HG02938 (cell line): ENCODE data around the gene ALOX15B.

Experiments
- ATAC-seq: cut with Tn5 transposase; IDR thresholded peaks from one replicate; pipeline ENCODE4 v1.9.1; 2021; ENCODE audit warnings: mild to moderate bottlenecking, moderate library complexity; ENCODE audit not compliant: unreplicated experiment

The ALOX15B gene

DNA sequence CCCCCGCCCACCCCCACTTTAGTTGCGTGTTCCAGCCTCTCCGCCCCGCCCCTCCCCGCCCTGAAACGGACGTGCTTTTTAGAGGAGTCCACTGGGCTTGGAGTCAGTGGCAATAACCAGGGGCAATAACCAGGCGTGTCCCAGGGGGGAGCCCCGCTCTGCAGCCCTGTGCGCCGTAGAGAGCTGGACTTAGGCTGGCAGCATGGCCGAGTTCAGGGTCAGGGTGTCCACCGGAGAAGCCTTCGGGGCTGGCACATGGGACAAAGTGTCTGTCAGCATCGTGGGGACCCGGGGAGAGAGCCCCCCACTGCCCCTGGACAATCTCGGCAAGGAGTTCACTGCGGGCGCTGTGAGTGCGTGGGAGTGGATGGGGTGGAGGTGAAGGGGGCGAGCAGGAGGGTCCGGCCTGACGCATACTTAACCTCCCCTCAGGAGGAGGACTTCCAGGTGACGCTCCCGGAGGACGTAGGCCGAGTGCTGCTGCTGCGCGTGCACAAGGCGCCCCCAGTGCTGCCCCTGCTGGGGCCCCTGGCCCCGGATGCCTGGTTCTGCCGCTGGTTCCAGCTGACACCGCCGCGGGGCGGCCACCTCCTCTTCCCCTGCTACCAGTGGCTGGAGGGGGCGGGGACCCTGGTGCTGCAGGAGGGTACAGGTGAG, at the start of gene ALOX15B:
TSS of gene ALOX15B (plus strand) at position 106 of the 657 bp plus-strand sequence. CDS start at position 203, 97 bp downstream.
- no peak for ATAC-seq

DNA sequence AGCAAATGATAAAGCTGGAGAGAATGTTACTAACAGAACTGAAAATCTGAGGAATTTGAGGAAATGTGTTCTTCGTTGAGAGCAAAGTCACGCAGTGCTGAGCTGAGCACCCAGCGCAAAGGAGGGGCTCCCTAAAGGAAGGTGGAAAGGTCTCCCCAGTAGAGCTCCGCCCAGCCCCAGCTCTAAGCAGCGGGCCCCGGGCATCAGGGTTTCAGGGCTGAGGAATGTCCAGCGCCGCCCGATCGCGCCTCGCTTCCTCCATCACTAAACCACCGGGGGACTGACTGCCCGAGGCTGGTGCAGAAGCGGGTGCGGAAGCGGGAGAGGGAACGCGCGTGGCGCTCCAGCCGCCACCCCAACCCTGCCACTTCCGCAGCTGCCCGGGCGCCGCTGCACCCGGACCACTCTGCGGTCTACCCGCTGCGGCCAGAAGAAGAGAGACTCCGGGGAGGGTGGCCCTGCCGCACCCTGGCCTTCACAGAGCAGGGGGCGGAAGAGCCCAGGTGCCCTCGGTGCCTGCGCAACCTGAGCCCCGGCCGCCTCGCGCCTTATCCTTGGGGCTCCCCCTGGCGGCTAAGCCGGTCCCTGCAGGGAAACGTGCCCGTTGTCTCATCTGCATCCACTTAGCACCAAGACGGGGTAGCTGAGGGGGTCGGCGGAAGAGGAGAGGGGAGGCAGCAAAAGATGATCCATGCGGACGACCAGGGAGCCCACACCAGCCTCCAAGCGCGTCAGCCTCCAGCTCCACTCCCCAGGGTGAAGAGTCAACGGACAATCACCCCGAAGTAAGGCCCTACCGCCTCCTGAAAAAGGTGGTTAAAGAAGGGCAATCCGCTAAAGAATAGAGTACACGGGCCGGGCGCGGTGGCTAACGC, 48.8 kb upstream of the ALOX15B start:
- peak; percentile 67 for ATAC-seq

GRCh38 chr17:7992516-7992915, 46.3 kb upstream of the ALOX15B start:
- no peak for ATAC-seq

- no peak for ATAC-seq
Measured at GRCh38 chr17:7992924-7993323, 45.9 kb upstream of the ALOX15B start.

DNA sequence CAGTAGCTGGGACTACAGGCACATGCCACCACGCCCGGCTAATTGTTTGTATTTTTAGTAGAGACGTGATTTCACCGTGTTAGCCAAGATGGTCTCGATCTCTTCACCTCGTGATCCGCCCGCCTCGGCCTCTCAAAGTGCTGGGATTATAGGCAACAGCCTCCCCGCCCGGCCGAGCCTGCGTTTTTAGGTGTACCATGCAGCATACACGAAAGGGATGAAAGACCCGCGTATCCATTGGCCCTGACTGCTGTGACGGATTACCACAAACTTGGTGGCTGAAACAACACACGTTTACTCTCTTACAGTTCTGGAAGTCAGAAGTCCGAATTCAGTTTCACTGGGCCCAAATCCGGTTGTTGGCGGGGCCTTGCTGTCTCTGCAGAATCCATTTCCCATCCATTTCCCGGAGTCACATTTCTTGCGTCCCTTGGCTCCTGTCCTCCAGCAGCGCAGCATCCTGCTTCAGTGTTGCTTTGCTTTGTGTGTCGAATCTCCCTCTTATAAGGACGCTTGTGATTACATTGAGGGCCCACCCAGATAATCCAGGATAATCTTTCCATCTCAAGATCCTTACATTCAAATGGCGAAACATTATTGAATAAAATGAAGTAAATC, 44.8 kb upstream of the ALOX15B start:
- no peak for ATAC-seq

DNA sequence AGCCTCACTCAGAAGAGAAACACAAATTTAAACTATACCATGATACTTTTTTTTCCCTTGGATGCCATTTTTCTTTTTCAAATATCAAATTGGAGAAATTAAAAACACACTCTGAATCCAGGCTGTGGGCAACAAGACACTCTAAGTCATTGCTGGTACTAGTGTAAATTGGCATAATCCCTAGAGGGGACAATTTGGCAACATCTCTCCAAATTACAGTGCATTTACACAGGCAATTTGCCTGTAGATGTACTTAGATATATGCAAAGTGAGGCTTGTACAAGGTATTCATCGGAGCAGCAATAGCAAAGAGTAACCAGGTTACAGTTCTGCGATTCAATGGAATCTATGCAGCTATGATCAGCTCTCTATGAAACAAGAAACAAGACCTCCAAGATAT, 43.1 kb upstream of the ALOX15B start:
- no peak for ATAC-seq

- ATAC-seq = no peak
Measured at GRCh38 chr17:7997186-7997585, 41.7 kb upstream of the ALOX15B start.

GRCh38 chr17:8001976-8002720, 36.7 kb upstream of the ALOX15B start, which contains the start of gene GUCY2D:
GUCY2D (plus strand) TSS chr17:8002615; CDS start chr17:8003048, 433 bp downstream.
- no peak for ATAC-seq

DNA sequence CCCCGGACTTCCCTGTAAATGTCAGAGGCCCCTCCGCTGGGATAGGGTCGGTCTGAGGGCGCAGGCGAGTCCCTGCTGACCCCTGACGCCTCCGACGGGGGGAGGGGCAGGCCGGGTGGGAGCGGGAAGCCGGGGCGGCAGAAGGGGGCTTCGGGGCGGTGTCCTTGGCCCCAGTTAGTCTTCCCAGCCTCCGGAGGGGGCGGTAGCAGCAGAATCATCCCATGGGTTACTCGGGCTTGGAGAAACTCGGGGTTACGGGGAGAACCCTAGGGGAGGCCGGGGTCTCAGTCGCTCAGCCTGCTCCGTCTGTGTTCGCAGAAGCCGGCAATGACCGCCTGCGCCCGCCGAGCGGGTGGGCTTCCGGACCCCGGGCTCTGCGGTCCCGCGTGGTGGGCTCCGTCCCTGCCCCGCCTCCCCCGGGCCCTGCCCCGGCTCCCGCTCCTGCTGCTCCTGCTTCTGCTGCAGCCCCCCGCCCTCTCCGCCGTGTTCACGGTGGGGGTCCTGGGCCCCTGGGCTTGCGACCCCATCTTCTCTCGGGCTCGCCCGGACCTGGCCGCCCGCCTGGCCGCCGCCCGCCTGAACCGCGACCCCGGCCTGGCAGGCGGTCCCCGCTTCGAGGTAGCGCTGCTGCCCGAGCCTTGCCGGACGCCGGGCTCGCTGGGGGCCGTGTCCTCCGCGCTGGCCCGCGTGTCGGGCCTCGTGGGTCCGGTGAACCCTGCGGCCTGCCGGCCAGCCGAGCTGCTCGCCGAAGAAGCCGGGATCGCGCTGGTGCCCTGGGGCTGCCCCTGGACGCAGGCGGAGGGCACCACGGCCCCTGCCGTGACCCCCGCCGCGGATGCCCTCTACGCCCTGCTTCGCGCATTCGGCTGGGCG, 35.9 kb upstream of the ALOX15B start:
- no peak for ATAC-seq

DNA sequence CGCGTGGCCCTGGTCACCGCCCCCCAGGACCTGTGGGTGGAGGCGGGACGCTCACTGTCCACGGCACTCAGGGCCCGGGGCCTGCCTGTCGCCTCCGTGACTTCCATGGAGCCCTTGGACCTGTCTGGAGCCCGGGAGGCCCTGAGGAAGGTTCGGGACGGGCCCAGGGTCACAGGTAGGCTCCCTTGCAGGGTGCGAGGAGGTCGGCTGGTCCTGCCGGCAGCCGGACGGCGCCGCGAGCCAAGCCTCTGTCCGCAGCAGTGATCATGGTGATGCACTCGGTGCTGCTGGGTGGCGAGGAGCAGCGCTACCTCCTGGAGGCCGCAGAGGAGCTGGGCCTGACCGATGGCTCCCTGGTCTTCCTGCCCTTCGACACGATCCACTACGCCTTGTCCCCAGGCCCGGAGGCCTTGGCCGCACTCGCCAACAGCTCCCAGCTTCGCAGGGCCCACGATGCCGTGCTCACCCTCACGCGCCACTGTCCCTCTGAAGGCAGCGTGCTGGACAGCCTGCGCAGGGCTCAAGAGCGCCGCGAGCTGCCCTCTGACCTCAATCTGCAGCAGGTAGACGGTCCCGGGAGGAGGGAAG, 35.2 kb upstream of the ALOX15B start:
- no peak for ATAC-seq

- no peak for ATAC-seq
Measured at GRCh38 chr17:8004899-8005298, 34.0 kb upstream of the ALOX15B start.

DNA sequence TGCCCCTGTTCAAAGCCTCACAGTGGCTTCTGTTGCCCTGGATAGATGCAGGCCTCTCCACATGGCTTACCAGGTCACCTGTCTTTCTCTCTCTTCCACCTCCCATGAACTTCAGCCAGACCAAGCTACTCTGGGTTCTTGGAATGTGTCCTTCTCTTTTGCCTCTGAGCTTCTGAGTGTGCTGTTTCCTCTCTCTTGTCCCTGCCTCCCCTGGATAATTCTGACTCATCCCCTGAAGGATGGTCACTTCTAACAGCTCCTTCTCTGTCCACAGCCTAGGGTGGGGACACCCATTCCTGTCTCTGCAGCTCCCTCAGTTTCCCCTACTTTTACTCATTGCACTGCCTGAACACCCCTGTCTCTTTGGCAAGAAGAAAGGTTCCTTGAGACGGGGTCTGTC, 33.5 kb upstream of the ALOX15B start:
- ATAC-seq = no peak

DNA sequence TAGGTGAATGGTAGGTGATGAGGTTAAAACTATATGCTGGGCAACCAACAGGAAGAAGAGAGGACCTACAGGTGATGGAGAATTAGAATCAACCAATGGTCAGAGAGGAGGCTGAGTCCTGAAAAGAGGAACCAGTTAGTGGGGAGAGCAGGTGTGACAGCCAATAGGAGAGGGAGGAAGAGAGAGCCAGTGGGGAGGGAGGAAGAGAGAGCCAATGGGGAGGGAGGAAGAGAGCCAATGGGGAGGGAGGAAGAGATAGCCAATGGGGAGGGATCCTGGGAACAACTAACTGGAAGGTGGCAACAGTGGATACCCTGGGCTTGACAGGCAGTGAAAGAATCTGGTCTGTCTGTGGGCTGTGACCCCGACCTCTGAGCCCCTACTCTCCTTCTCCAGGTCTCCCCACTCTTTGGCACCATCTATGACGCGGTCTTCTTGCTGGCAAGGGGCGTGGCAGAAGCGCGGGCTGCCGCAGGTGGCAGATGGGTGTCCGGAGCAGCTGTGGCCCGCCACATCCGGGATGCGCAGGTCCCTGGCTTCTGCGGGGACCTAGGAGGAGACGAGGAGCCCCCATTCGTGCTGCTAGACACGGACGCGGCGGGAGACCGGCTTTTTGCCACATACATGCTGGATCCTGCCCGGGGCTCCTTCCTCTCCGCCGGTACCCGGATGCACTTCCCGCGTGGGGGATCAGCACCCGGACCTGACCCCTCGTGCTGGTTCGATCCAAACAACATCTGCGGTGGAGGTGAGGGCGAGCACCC, 32.7 kb upstream of the ALOX15B start:
- no peak for ATAC-seq

- ATAC-seq = no peak
Measured at GRCh38 chr17:8006836-8007680, 31.8 kb upstream of the ALOX15B start.

GRCh38 chr17:8007836-8008235, 31.0 kb upstream of the ALOX15B start:
- no peak for ATAC-seq

- ATAC-seq = no peak
Measured at GRCh38 chr17:8012045-8012580, 26.7 kb upstream of the ALOX15B start.

DNA sequence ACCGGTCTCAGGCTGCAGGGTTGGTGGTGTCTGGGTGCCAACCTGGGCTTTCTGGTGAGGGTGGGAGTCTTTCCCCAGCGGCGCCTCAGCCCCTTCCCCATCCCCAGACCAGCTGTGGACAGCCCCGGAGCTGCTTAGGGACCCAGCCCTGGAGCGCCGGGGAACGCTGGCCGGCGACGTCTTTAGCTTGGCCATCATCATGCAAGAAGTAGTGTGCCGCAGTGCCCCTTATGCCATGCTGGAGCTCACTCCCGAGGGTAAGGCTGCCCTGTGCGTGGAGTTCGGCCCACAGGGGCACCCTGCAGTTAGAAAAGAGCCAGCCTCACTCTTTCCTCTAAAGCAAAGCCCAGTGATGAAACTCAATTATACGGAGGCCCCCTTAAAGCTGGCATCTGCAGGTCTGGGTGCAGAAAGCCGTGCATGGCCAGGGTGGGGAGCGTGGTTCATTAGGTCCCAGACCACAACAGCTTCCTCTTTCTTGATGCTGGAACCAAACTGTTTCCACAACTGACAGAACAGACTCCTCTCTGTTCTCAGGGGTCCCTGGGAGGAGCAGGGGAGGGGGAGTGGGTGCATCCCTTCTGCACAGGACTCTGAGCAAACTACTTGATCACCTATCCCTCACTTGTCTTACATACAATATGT, 25.7 kb upstream of the ALOX15B start:
- ATAC-seq = no peak
